ENCODE results near the gene APOA5. TPM values are rescaled to one million over a fixed set of nuclear protein-coding genes. Genes with fewer than 3 reads are reported as not detected.

Gene APOA5
- polyA plus RNA-seq, 1 of the 3 experiments (the other 2 are of a cell fraction) = not detected

DNA sequence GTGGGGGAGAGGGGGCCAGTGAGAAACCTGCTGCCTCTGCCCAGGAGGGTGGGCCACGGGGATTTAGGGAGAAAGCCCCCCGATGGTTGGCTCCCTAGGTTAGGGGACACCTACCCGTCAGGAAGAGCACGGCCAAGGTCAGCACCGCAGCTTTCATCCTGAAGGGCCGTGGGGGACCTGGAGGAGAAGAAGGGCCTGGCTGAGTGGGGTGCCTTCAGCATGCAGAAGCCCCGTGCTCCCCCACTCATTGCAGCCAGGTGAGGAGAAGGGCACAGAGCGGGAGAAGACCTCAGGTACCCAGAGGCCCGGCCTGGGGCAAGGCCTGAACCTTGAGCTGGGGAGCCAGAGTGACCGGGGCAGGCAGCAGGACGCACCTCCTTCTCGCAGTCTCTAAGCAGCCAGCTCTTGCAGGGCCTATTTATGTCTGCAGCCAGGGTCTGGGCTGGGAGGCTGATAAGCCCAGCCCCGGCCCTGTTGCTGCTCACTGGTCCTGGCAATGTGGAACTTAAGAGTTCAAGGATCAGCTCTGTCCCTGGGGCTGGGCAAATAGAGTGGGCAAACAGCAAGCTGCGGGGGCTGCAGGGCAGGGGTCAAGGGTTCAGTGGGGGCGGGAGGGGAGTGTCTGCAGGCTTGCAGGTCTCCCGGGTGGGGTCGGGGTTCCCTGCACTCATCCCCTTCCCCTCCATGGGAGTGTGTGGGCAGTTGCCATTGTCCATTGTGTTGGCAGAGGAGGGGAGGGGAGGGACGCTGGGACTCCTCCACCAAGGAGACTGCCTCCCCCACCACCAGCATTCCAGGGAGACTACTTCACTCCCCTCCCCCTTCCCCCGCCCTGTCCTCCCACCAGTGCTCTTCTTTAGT, 45.8 kb upstream of the APOA5 start, which contains the start of gene APOA1:
Gene APOA1 (minus strand): TSS at position 392 of the 861 bp plus-strand sequence. CDS start 235 bp downstream, at position 157.
- no peaks in the 10 kb centered on the region for H4K20me1 ChIP-seq (ENCODE audit: insufficient read depth)
- H3F3A ChIP-seq (replicated peaks; ENCODE audit: insufficient read depth) = no peaks in the 10 kb centered on the region
- no peaks in the 10 kb centered on the region for H3K27me3 ChIP-seq (ENCODE audit: insufficient read depth)
- peak; percentile 49 for DNase-seq
- H3K9me3 ChIP-seq = no peaks in the 10 kb centered on the region
- no peaks in the 10 kb centered on the region for H3K79me2 ChIP-seq (ENCODE audit: insufficient read depth)
- no peak within 1 kb of the TSS for H3K9ac ChIP-seq
- no peaks in the 10 kb centered on the region for H3K36me3 ChIP-seq (replicated peaks in 1 of 2; ENCODE audit: control insufficient read depth in 1 of 2, insufficient read depth in 2 of 2, low read length in 1 of 2)
- no peak within 1 kb of the TSS for H3K4me2 ChIP-seq
- TF ChIP-seq RAD21 (IDR thresholded peaks at IDR 0.05; ENCODE audit: low read length) (no peak), TCF12 (IDR thresholded peaks at IDR 0.05) (no peak), POLR2AphosphoS5 (IDR thresholded peaks at IDR 0.05; ENCODE audit: low read depth, low read length) (no peak)
- WGBS (ENCODE audit: low lambda C conversion rate) = 85% methylated on average over 16 of the region's 19 CpGs
- H3K4me1 ChIP-seq (ENCODE audit: control insufficient read depth in 1 of 2, insufficient read depth in 2 of 2, low read depth in 1 of 2, low read length in 1 of 2) = peaks cover 0 to 16% of the 10 kb centered on the region in 2 experiments; a peak in 1 of 4 replicates
- no peaks in the 10 kb centered on the region for H3K9me2 ChIP-seq
- CTCF ChIA-PET = interaction anchor here (0.7 to 3.1 kb wide), 8 partner anchors 13 to 268 kb away, joined by 3 to 59 read pairs (median 5); partner anchors contain the start of genes APOA4, APOA5 and SIK3
- no peak within 1 kb of the TSS for H2AFZ ChIP-seq (ENCODE audit: low read depth)
- no peak within 1 kb of the TSS for H3K4me3 ChIP-seq (ENCODE audit: low read depth in 2 of 2, low read length in 1 of 2)
- no peak within 1 kb of the TSS for H3K27ac ChIP-seq (ENCODE audit: low read depth in 2 of 2, low read length in 1 of 2)
- POLR2A ChIA-PET = interaction anchor here (0.6 kb wide), 1 partner anchor 50 kb away, joined by 3 read pairs; the partner anchor contains the start of gene ZPR1

GRCh38 chr11:116836632-116836991, 44.9 kb upstream of the APOA5 start:
- Histone ChIP-seq H3K27me3 (ENCODE audit: insufficient read depth) (no peaks in the 10 kb centered on the region), H3K27ac (ENCODE audit: low read depth in 2 of 2, low read length in 1 of 2) (no peak overlapping the region), H3K9me3 (no peaks in the 10 kb centered on the region), H2AFZ (ENCODE audit: low read depth) (no peak overlapping the region), H3K79me2 (ENCODE audit: insufficient read depth) (no peaks in the 10 kb centered on the region), H3K36me3 (replicated peaks in 1 of 2; ENCODE audit: control insufficient read depth in 1 of 2, insufficient read depth in 2 of 2, low read length in 1 of 2) (no peaks in the 10 kb centered on the region), H3K9me2 (no peaks in the 10 kb centered on the region), H3F3A (replicated peaks; ENCODE audit: insufficient read depth) (no peaks in the 10 kb centered on the region), H4K20me1 (ENCODE audit: insufficient read depth) (no peaks in the 10 kb centered on the region), H3K9ac (no peak overlapping the region), H3K4me2 (no peak overlapping the region), H3K4me3 (ENCODE audit: low read depth in 2 of 2, low read length in 1 of 2) (no peak overlapping the region), H3K4me1 (ENCODE audit: control insufficient read depth in 1 of 2, insufficient read depth in 2 of 2, low read depth in 1 of 2, low read length in 1 of 2) (peaks cover 0 to 16% of the 10 kb centered on the region in 2 experiments; a peak in 1 of 4 replicates)
- ChIA-PET POLR2A (interaction anchor here (1.7 kb wide), 1 partner anchor 46 kb away, joined by 9 read pairs; the partner anchor contains the start of gene APOA5), CTCF (interaction anchor here (0.7 to 3.1 kb wide), 19 partner anchors 9 to 308 kb away, joined by 3 to 59 read pairs (median 5); partner anchors contain the start of genes APOA4, APOA5, BUD13 and PAFAH1B2)
- TF ChIP-seq USF1 (IDR thresholded peaks at IDR 0.05; ENCODE audit: borderline replicate concordance, low read depth) (no peak), MAX (IDR thresholded peaks at IDR 0.05; ENCODE audit: low read depth) (no peak), NRF1 (IDR thresholded peaks at IDR 0.05; ENCODE audit: low read depth, low read length) (no peak), EP300 (IDR thresholded peaks at IDR 0.05; ENCODE audit: borderline replicate concordance in 1 of 2, low read depth in 1 of 2, low read length in 1 of 2) (no peak), ZBTB33 (IDR thresholded peaks at IDR 0.05; ENCODE audit: borderline replicate concordance, low read depth) (no peak), RCOR1 (IDR thresholded peaks at IDR 0.05; ENCODE audit: low read length) (no peak), RFX5 (IDR thresholded peaks at IDR 0.05; ENCODE audit: low read length) (no peak), YY1 (IDR thresholded peaks at IDR 0.05; ENCODE audit: low read depth) (no peak), GATA2 (CRISPR knock-in tag; IDR thresholded peaks at IDR 0.05) (no peak), RAD21 (IDR thresholded peaks at IDR 0.05; ENCODE audit: low read length) (no peak), SIN3A (IDR thresholded peaks at IDR 0.05; ENCODE audit: borderline replicate concordance, low read depth, low read length) (no peak), ELF1 (IDR thresholded peaks at IDR 0.05) (no peak)
- TF ChIP-seq, protein P1, sequence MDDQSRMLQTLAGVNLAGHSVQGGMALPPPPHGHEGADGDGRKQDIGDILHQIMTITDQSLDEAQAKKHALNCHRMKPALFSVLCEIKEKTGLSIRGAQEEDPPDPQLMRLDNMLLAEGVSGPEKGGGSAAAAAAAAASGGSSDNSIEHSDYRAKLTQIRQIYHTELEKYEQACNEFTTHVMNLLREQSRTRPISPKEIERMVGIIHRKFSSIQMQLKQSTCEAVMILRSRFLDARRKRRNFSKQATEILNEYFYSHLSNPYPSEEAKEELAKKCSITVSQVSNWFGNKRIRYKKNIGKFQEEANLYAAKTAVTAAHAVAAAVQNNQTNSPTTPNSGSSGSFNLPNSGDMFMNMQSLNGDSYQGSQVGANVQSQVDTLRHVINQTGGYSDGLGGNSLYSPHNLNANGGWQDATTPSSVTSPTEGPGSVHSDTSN (IDR thresholded peaks at IDR 0.05) = no peak
- TF ChIP-seq, protein P2, sequence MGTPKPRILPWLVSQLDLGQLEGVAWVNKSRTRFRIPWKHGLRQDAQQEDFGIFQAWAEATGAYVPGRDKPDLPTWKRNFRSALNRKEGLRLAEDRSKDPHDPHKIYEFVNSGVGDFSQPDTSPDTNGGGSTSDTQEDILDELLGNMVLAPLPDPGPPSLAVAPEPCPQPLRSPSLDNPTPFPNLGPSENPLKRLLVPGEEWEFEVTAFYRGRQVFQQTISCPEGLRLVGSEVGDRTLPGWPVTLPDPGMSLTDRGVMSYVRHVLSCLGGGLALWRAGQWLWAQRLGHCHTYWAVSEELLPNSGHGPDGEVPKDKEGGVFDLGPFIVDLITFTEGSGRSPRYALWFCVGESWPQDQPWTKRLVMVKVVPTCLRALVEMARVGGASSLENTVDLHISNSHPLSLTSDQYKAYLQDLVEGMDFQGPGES (IDR thresholded peaks at IDR 0.05; ENCODE audit: low read depth, low read length) = no peak
- WGBS (ENCODE audit: low lambda C conversion rate) = 81% methylated on average over 5 of the region's 7 CpGs
- no peak for DNase-seq
